ENCODE data around the gene USF3.

Gene USF3

DNA sequence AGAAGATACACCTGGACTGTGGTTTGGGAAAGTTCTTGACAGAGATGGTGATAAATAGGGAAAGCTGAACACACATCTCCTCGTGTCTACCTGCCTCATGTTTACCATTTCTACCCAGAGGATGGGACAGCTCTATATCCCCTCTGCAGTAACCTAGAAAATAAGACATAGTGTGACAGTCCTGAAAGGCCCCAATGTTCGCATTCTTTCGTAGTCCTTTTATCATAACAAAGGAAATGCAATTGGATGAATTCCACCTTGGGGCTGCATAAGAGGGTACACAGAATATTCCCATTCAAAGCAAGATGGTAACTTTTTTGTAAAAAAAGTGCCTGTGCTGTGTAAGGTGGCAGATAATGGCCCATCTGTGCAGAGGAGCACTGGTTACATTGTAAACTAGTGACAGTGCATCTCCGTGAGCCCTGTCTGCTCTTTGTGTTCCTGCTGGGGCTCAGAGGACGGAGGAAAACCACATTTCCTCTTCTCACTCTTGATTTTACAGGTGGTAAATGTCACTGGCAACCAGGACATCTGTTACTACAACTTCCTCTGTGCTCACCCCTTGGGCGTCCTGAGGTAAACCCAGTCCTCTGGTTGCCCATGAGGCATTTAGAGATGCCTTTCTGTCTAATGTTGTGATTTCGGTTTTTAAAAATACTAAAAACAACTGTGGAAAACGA is 89.8 kb downstream of the USF3 start:
- DNase-seq (ENCODE audit: low read depth in 2 of 2), result peak; percentile 10 to 17

DNA sequence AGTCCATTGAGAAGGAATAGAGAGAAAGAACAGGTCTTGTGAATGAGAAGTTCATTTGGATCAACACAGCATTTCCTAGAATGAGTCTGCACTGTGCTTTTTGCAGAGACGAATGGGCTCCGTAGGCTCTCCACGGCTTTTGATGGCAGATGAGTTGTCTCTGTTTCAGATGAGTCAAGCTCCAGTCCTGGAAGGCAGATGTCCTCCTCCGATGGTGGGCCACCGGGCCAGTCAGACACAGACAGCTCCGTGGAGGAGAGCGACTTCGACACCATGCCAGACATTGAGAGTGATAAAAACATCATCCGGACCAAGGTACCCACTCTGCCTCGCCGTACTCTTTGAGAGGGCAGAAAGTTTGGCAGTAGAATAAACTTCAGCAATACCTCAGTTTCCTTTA is 93.6 kb downstream of the USF3 start:
- no peak for DNase-seq (ENCODE audit: low read depth in 2 of 2)

DNA sequence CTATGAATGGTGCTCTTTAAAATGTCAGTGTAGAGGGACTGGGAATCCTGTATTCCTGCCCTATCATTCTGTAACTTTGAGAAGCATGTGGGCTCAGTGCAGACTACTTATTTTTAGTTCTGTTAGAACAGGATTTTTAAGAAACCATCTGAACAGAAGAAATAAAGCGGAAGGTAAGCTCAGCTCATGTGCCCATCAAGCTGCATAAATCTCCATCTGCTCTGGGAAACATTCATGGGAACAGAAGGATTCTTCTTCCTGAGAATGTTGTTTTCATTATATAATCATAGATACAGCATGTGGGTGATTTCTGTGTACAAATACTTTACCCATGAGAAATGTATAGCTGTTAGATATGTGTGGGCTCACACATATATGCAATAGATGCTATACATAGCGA is 94.2 kb downstream of the USF3 start:
- DNase-seq (ENCODE audit: low read depth in 2 of 2), result no peak

DNA sequence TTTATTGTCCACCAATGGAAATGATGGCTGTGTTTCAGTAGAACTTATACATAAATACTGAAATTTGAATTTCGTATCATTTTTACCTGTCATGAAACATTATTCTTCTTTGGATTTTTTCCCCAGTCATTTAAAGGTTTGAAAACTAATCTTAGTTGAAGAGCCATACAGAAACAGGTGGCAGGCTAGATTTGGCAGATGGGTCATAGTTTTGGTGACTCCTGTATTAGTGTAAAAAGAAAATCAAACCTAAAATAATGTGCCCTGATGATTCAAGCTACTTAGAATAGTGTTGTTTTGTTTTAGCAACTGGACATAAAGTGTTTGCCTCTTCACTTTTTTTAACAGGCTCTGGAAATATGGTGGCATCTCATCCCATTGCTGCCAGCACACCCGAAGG is 95.2 kb downstream of the USF3 start:
- no peak for DNase-seq (ENCODE audit: low read depth in 2 of 2)

DNA sequence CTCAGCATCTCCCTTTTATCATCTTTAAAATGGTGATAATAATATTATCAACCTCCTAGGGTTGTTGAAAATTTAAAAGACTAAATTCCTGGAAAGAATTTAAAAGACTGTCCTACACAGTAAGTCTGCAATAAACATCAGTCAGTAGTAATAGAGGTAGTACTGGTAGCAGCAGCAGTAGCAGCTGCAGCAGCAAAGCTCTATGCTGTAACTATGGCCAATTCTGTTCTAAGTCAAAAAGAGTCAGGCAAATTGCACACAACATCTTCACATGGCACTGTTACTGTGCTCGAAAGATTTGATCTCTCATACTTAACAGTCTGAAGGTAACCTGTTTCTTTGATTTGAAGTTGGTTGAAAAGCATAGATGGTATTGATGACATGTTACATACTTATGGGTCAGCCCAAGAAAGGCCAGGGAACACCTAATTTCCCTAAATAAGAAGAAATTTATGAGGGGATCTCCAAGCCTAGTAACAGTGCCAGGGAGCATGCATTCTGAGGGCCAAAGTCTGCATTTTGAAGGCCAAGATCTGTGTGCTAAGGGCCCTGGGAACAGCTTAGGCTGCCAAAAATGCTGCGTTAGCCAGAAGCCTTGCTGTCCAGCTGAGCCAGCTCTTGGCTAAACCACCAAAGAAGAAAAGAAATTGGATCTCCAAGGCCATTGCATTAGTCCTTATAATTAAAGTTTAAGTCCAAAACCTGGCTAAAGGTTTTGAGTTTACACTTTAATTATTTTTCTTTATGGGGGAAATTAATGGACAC is 95.8 kb downstream of the USF3 start:
- no peak for DNase-seq (ENCODE audit: low read depth in 2 of 2)
